Myocyte (in vitro differentiated cells): ENCODE measurements around the gene LCE3A. TPM values are rescaled to one million over a fixed set of nuclear protein-coding genes. Genes with fewer than 3 reads are reported as not detected.
"Not testable (repeated sequence)": the region's sequence is repeated elsewhere in the genome, so short reads cannot be mapped to it uniquely, and the experiment has no call there.

Experiments
- DNase-seq: peaks from one replicate; pipeline ENCODE4 v3.0.0-alpha.2; 2012; ENCODE audit warnings: low read depth
- polyA plus RNA-seq: library from polyadenylated mRNA; unstranded; fragments of >200 nt; gene quantifications from one replicate; pipeline ENCODE4 v1.2.1, GENCODE V29; 2012; ENCODE audit warnings: missing spikeins
- total RNA-seq: library from RNA; depleted of rRNA; stranded (reverse); fragments of >200 nt; gene quantifications from 2 replicates; pipeline ENCODE4 v1.2.3, GENCODE V29; 2014

LCE3A gene, protein sequence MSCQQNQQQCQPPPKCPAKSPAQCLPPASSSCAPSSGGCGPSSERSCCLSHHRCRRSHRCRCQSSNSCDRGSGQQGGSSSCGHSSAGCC
- not detected in 2 replicates for total RNA-seq
- polyA plus RNA-seq, result not detected

DNA sequence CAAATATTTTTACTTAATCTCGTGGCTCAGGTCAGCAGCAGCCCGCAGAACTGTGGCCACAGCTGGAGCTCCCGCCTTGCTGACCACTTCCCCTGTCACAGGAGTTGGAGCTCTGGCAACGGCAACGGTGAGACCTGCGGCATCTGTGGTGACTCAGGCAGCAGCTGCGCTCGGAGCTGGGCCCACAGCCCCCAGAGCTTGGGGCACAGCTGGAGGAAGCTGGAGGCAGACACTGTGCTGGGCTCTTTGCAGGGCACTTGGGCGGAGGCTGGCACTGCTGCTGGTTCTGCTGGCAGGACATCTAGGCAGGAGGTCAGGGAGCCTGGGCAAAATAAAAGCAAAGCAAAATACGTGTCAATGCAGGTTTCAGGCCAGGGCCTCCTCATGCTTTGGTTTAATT lies at the start of gene LCE3A:
Gene LCE3A (minus strand): TSS at position 301 of the 400 bp plus-strand sequence. CDS start 0 bp downstream, at position 301.
- peak; percentile 88 for DNase-seq

GRCh38 chr1:152667648-152668047 lies 44.7 kb upstream of the LCE3A start:
- peak; percentile 34 for DNase-seq

GRCh38 chr1:152666171-152666570 lies 43.3 kb upstream of the LCE3A start:
- DNase-seq, result not testable (repeated sequence)

DNA sequence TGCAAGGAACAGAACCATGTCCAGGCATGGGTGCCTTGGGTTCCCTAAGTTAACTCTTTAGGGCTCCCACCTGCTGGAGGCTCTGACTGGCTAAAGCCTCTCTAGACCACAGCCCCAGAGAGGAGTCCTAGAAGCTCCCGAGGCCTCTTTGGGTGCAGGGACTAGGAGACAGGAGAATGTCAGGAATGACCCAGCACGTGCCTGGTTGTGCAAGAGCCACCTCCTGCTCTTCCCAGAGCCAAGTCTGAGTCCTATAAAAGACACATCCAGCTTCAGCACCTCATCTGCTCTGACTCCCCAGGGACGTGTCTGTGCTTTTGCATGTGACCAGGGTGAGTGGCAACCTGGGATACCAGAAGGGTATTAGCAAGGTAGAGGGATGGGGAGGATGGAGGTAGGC lies 40.2 kb upstream of the LCE3A start, which contains the start of gene LCE2D:
Gene LCE2D (plus strand): TSS at position 283 of the 400 bp plus-strand sequence. CDS start 726 bp downstream, outside the sequence.
- no peak for DNase-seq

- DNase-seq, result no peak
Observed at GRCh38 chr1:152658649-152659048, 35.7 kb upstream of the LCE3A start.

DNA sequence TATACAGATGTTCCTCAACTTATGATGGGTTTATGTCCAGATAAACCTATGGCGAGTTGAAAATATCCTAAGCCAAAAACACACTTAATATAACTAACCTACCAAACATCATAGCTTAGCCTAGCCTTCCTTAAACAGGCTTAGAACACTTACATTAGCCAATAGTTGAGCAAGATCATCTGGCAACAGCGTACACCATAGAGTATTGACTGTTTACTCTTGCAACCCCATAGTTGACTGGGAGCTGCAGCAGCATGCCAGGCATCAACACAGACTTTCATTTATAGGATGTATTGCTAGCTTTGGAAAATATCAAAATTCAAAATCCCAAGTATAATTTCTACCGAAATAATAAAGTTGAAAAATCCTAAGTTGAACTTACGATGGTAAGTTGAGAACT lies 34.8 kb upstream of the LCE3A start:
- DNase-seq, result no peak

- no peak for DNase-seq
Observed at GRCh38 chr1:152656459-152656858, 33.6 kb upstream of the LCE3A start.

- peak; percentile 50 for DNase-seq
Observed at GRCh38 chr1:152654110-152654509, 31.2 kb upstream of the LCE3A start.

GRCh38 chr1:152646656-152647055 lies 23.8 kb upstream of the LCE3A start:
- DNase-seq, result peak; percentile 13

DNA sequence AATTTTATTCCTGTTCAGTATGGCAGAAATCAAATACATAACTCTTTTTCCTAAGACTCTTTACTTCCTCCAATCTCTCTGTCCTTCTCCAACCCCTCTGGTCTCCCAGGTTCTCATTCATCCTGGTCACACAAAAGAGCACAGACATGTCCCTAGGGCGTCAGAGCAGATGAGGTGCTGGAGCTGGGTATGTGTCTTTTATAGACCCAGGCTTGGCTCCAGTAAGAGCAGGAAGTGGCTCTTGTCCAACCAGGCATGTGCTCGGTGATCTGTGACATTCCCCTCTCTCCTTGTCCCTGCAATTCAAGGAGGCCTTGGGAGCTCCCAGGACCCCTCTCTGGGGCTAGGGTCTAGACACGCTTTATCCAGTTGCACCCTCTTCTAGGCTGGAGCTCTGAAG lies 22.2 kb upstream of the LCE3A start:
- peak; percentile 64 for DNase-seq

DNA sequence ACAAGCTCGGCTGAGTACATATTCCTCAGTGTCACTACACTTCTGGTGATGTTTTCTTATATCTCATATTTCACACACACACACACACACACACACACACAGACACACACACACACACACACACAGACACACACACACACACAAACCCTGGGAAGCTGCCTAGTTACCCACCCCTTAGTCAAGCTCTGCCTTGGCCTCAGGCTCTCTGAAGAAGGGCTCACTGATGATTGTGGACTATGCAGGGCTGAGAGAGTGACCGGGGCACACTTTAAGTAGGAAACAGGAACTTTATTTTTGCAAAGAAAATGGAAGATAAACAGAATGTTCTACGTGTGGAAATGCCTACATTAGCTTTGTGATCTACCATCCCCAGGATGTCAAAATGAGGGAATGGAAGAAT lies 21.0 kb upstream of the LCE3A start:
- peak; percentile 22 for DNase-seq

GRCh38 chr1:152640351-152640750 lies 17.4 kb upstream of the LCE3A start:
- DNase-seq, result peak; percentile 92

- DNase-seq, result no peak
Observed at GRCh38 chr1:152630596-152630995, 7.7 kb upstream of the LCE3A start.

GRCh38 chr1:152626744-152627143 lies 3.8 kb upstream of the LCE3A start:
- DNase-seq, result no peak

GRCh38 chr1:152623203-152623844 lies 421 bp upstream of the LCE3A start:
- peak; percentile 30 for DNase-seq

DNA sequence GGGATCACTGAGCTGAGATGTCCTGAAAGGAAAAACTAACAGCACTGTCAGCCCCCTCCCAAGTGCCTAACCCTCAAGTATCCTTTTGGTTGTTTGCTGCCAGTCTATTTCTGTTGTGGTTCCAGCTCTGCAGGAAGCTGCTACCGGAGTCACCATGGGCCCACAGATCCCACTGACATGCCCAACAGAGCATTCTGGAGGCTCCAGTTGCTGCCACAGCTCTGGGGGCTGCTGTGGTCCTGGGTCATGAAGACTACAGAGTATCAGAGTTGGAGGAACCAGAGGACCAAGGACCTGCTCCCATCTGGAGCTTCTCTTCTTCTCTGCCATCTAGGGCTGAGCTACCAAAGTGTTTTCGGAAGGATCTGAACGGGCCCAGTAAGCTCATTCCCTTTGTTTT lies 910 bp downstream of the LCE3A start:
- DNase-seq, result peak; percentile 74

DNA sequence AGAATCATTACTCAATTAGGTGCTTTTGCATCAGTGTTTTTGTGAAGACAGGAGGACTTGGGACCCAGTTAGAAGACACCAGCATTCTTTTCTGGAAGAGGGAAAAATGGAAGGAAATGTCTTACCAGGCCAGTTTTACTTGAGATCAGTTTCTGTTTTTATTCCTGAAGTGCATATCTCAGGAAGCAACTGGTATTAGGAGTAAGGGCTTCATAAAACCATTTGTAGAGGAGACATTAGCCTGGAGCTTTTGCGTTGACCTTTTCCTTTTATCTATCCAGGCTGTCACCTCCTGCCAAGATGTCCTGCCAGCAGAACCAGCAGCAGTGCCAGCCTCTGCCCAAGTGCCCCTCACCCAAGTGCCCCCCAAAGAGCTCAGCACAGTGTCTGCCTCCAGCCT lies 9.4 kb downstream of the LCE3A start, which contains the start of gene LCE3B:
Gene LCE3B (plus strand): TSS at position 301 of the 400 bp plus-strand sequence. CDS start 0 bp downstream, at position 301.
- no peak for DNase-seq

DNA sequence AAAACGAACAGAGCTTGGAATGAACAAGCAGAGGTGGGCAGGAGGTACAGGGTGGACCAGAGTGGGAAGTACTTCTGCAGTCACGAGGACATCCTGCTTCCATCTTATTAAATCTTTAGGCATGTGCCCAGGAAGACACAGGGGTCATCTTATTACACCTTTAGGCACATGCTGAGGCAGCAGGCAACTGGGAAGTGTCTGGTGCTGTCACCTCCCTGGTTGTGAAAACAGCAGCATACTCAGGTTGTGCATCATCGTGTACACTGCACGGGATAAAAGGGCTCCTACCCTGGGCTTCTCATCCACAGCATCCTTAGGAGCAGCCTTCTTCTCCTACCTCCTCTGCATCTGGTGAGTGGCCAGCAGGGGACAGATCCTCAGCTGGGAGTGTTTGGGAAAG lies 23.0 kb downstream of the LCE3A start, which contains the start of gene LCE3C:
Gene LCE3C (plus strand): TSS at position 301 of the 400 bp plus-strand sequence. CDS start 498 bp downstream, outside the sequence.
- DNase-seq, result no peak

GRCh38 chr1:152596986-152597385 lies 25.9 kb downstream of the LCE3A start:
- no peak for DNase-seq

GRCh38 chr1:152585586-152585985 lies 37.3 kb downstream of the LCE3A start:
- DNase-seq, result no peak

- peak; percentile 49 for DNase-seq
Observed at GRCh38 chr1:152582647-152583046, 40.3 kb downstream of the LCE3A start.

DNA sequence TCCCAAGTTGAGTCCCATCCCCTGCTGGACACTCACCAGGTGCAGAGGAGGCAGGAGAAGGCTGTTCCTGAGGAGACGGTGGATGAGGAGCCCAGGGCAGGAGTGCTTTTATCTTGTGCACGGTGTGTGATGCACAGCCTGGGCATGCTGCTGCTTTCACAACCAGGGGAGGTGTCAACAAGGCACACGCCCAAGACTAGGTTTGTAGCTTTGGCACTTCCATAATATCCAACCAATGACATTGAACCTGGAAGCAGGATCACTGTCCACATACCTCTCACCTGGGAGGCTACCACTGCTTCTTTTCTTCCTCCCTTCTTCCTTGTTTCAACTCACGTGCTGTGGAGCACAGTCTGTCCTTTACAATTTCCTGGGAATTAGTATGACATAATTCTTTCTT lies 42.5 kb downstream of the LCE3A start, which contains the start of gene LCE3D:
Gene LCE3D (minus strand): TSS at position 84 of the 400 bp plus-strand sequence. CDS start 580 bp downstream, outside the sequence.
- no peak for DNase-seq

DNA sequence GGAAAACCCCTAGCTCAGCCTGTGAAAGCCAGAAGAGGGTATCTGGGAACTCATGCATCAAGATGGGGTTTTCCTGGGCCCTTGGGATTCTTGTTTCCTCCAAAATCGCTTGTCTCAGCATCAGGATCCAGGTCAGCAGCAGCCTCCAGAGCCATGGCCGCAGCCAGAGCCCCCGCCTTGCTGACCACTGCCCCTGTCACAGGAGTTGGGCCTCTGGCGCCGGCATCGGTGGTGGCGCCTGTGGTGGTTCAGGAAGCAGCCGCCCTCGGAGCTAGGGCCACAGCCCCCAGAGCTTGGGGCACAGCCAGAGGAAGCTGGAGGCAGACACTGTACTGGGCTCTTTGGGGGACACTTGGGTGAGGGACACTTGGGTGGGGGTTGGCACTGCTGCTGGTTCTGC lies 43.4 kb downstream of the LCE3A start:
- DNase-seq, result not testable (repeated sequence)
